Subcutaneous abdominal adipose tissue (tissue), 5 donors: ENCODE measurements around the gene STX8.
"Not testable (repeated sequence)": the region's sequence is repeated elsewhere in the genome, so short reads cannot be mapped to it uniquely, and the experiment has no call there.

Source experiments
- H3K27ac ChIP-seq: one replicate; pipeline ENCODE4 v1.7.0; 2013; ENCODE audit warnings: low read depth, mild to moderate bottlenecking, inconsistent platforms, low read length, moderate library complexity
- H3K27me3 ChIP-seq, 5 donors: one replicate each; pipeline ENCODE4 v1.7.0; 2013; ENCODE audit warnings: low read length in 5 of 5, inconsistent platforms in 1 of 5; ENCODE audit not compliant: control insufficient read depth in 5 of 5, insufficient read depth in 4 of 5
- H3K36me3 ChIP-seq, 5 donors: one replicate each; pipeline ENCODE4 v1.7.0; 2013; ENCODE audit warnings: low read length in 5 of 5; ENCODE audit not compliant: control insufficient read depth in 5 of 5, insufficient read depth in 5 of 5
- H3K4me1 ChIP-seq, 5 donors: one replicate each; pipeline ENCODE4 v1.7.0; 2013; ENCODE audit warnings: low read length in 5 of 5, mild to moderate bottlenecking in 3 of 5, moderate library complexity in 1 of 5; ENCODE audit not compliant: control insufficient read depth in 5 of 5, insufficient read depth in 5 of 5
- H3K4me3 ChIP-seq, 5 donors: one replicate each; pipeline ENCODE4 v1.7.0; 2013; ENCODE audit warnings: low read length in 5 of 5, low read depth in 1 of 5
- H3K9ac ChIP-seq, 5 donors: one replicate each; pipeline ENCODE4 v1.7.0; 2013; ENCODE audit warnings: low read length in 5 of 5, mild to moderate bottlenecking in 4 of 5, moderate library complexity in 3 of 5
- H3K9me3 ChIP-seq, 5 donors: one replicate each; pipeline ENCODE4 v1.7.0; 2013; ENCODE audit warnings: low read length in 5 of 5; ENCODE audit not compliant: control insufficient read depth in 5 of 5
- donor health status: healthy.
- donor health status: healthy.
- donor health status: healthy.
- donor health status: healthy.
- donor health status: healthy.

Gene STX8

GRCh38 chr17:9457005-9457404, 118.6 kb downstream of the STX8 start:
- Histone ChIP-seq H3K9me3 (peaks cover 0 to 7% (median 5%) of the 10 kb centered on the region in 5 donors), H3K27me3 (no peaks in the 10 kb centered on the region), H3K36me3 (peaks cover 0 to 3% (median 0%) of the 10 kb centered on the region in 5 donors), H3K9ac (no peak overlapping the region), H3K4me1 (peaks cover 0 to 9% (median 0%) of the 10 kb centered on the region in 5 donors), H3K4me3 (no peak overlapping the region), H3K27ac (no peak overlapping the region)

GRCh38 chr17:9456330-9456729, 119.3 kb downstream of the STX8 start:
- Histone ChIP-seq H3K4me1 (peaks cover 0 to 9% (median 0%) of the 10 kb centered on the region in 5 donors), H3K27ac (no peak overlapping the region), H3K36me3 (peaks cover 0 to 3% (median 0%) of the 10 kb centered on the region in 5 donors), H3K9me3 (peaks cover 0 to 7% (median 5%) of the 10 kb centered on the region in 5 donors), H3K9ac (no peak overlapping the region), H3K4me3 (no peak overlapping the region), H3K27me3 (no peaks in the 10 kb centered on the region)

GRCh38 chr17:9451934-9452333, 123.7 kb downstream of the STX8 start:
- H3K9ac ChIP-seq, result no peak overlapping the region
- H3K27me3 ChIP-seq, result no peaks in the 10 kb centered on the region
- H3K27ac ChIP-seq, result no peak overlapping the region
- H3K36me3 ChIP-seq, result no peaks in the 10 kb centered on the region
- H3K4me1 ChIP-seq, result peaks cover 0 to 9% (median 3%) of the 10 kb centered on the region in 5 donors
- H3K9me3 ChIP-seq, result peaks cover 0 to under 1% (median 0%) of the 10 kb centered on the region in 5 donors
- no peak overlapping the region for H3K4me3 ChIP-seq

- H3K27ac ChIP-seq, result not testable (repeated sequence)
Observed at GRCh38 chr17:9447298-9447697, 128.3 kb downstream of the STX8 start.

GRCh38 chr17:9446528-9446927, 129.1 kb downstream of the STX8 start:
- Histone ChIP-seq H3K36me3 (no peaks in the 10 kb centered on the region), H3K4me3 (no peak overlapping the region), H3K27ac (no peak overlapping the region), H3K4me1 (peaks cover 0 to 6% (median 0%) of the 10 kb centered on the region in 5 donors), H3K27me3 (no peaks in the 10 kb centered on the region), H3K9ac (no peak overlapping the region), H3K9me3 (no peaks in the 10 kb centered on the region)

More at GRCh38 chr17:9447298-9447697, 128.3 kb downstream of the STX8 start:
- not testable (repeated sequence) for H3K9me3 ChIP-seq, H3K36me3 ChIP-seq, H3K27me3 ChIP-seq, H3K4me1 ChIP-seq, H3K9ac ChIP-seq, H3K4me3 ChIP-seq

GRCh38 chr17:9445424-9445823, 130.2 kb downstream of the STX8 start:
- Histone ChIP-seq H3K9me3 (no peaks in the 10 kb centered on the region), H3K9ac (no peak overlapping the region), H3K4me1 (peaks cover 0 to 6% (median 0%) of the 10 kb centered on the region in 5 donors), H3K36me3 (peaks cover 0 to 4% (median 0%) of the 10 kb centered on the region in 5 donors), H3K4me3 (no peak overlapping the region), H3K27me3 (no peaks in the 10 kb centered on the region), H3K27ac (no peak overlapping the region)

- Histone ChIP-seq H3K36me3 (peaks cover 0 to 4% (median 0%) of the 10 kb centered on the region in 5 donors), H3K9ac (no peak overlapping the region), H3K9me3 (no peaks in the 10 kb centered on the region), H3K4me3 (no peak overlapping the region), H3K4me1 (peaks cover 0 to 6% (median 0%) of the 10 kb centered on the region in 5 donors), H3K27ac (no peak overlapping the region), H3K27me3 (no peaks in the 10 kb centered on the region)
Observed at GRCh38 chr17:9444687-9445086, 130.9 kb downstream of the STX8 start.

- peaks cover 0 to 6% (median 0%) of the 10 kb centered on the region in 5 donors for H3K4me1 ChIP-seq
- H3K27ac ChIP-seq, result no peak overlapping the region
- H3K9ac ChIP-seq, result no peak overlapping the region
- H3K27me3 ChIP-seq, result no peaks in the 10 kb centered on the region
- H3K4me3 ChIP-seq, result no peak overlapping the region
- peaks cover 0 to 4% (median 0%) of the 10 kb centered on the region in 5 donors for H3K36me3 ChIP-seq
- H3K9me3 ChIP-seq, result no peaks in the 10 kb centered on the region
Observed at GRCh38 chr17:9443811-9444210, 131.8 kb downstream of the STX8 start.

GRCh38 chr17:9439851-9440250, 135.8 kb downstream of the STX8 start:
- H3K4me1 ChIP-seq, result peaks cover 0 to 11% (median 0%) of the 10 kb centered on the region in 5 donors
- peaks cover 0 to 5% (median 3%) of the 10 kb centered on the region in 5 donors for H3K36me3 ChIP-seq
- H3K4me3 ChIP-seq, result no peak overlapping the region
- H3K9ac ChIP-seq, result no peak overlapping the region
- no peak overlapping the region for H3K27ac ChIP-seq
- H3K9me3 ChIP-seq, result no peaks in the 10 kb centered on the region
- H3K27me3 ChIP-seq, result no peaks in the 10 kb centered on the region

- Histone ChIP-seq H3K9me3 (no peaks in the 10 kb centered on the region), H3K27ac (no peak overlapping the region), H3K4me1 (peaks cover 0 to 26% (median 7%) of the 10 kb centered on the region in 5 donors), H3K9ac (no peak overlapping the region), H3K4me3 (no peak overlapping the region), H3K27me3 (no peaks in the 10 kb centered on the region), H3K36me3 (peaks cover 0 to 8% (median 5%) of the 10 kb centered on the region in 5 donors)
Observed at GRCh38 chr17:9436630-9437029, 139.0 kb downstream of the STX8 start.
